Measurements from ENCODE around the gene PARD3B. TPM values are rescaled to one million over a fixed set of nuclear protein-coding genes. Genes with fewer than 3 reads are reported as not detected.

The PARD3B gene
- total and polyA plus RNA-seq, 2 of the 8 experiments (the other 6 are each of a cell fraction or from before 2014, with no cell fraction given): 1.2 to 5.7 TPM

- 93% methylated on average over 5 of the region's 5 CpGs; no CpG with 5 or more reads in 1 of the 2 experiments for WGBS, 2 experiments (ENCODE audit: extremely low coverage in 1 of 2, insufficient coverage in 1 of 2, insufficient read length in 1 of 2, insufficient replicate concordance in 2 of 2, low coverage in 1 of 2, low lambda C conversion rate in 2 of 2, missing lambda C conversion rate in 1 of 2)
- no peak overlapping the region for H3K14ac ChIP-seq (ENCODE audit: insufficient read length)
- no peak overlapping the region for H4K5ac ChIP-seq (ENCODE audit: insufficient read length, low read depth, low read length)
- no peaks in the 10 kb centered on the region for H3K27me3 ChIP-seq (replicated peaks in 1 of 4; ENCODE audit: control insufficient read depth in 3 of 4, extremely low read depth in 1 of 4, insufficient read depth in 3 of 4, low read length in 3 of 4)
- H2BK120ac ChIP-seq (replicated peaks; ENCODE audit: low read depth, low read length): no peak overlapping the region
- no peak overlapping the region for H3K4me3 ChIP-seq (ENCODE audit: extremely low read depth in 1 of 4, insufficient read depth in 2 of 4, low read depth in 3 of 4, low read length in 4 of 4)
- no peak overlapping the region for H4K91ac ChIP-seq (replicated peaks; ENCODE audit: insufficient read length, low read length)
- no peak for DNase-seq (ENCODE audit: low read depth in 1 of 2, low spot score in 2 of 2)
- no peak overlapping the region for H3K4me2 ChIP-seq (ENCODE audit: insufficient read depth in 1 of 2, low read depth in 2 of 2, low read length in 2 of 2)
- H3K79me2 ChIP-seq (ENCODE audit: control insufficient read depth in 1 of 2, insufficient read depth in 2 of 2, low read length in 2 of 2): no peaks in the 10 kb centered on the region
- H2BK15ac ChIP-seq (ENCODE audit: low read length): no peak overlapping the region
- no peak overlapping the region for H3K4ac ChIP-seq (replicated peaks; ENCODE audit: insufficient read length, low read depth, low read length)
- H2AK5ac ChIP-seq (ENCODE audit: low read depth, low read length): no peak overlapping the region
- no peaks in the 10 kb centered on the region for H4K20me1 ChIP-seq (replicated peaks in 1 of 2; ENCODE audit: control insufficient read depth in 1 of 2, insufficient read depth in 2 of 2, low read length in 2 of 2)
- no peaks in the 10 kb centered on the region for H3K79me1 ChIP-seq (ENCODE audit: low read depth, low read length)
- ChIA-PET CTCF (ENCODE audit: partially characterized antibody) (interaction anchor here (1.6 kb wide), 1 partner anchor 16 kb away, joined by 3 read pairs; no protein-coding TSS in a partner anchor), POLR2A (ENCODE audit: partially characterized antibody) (no interaction called here)
- no peak overlapping the region for H2AFZ ChIP-seq (ENCODE audit: low read length)
- H3K36me3 ChIP-seq (ENCODE audit: control insufficient read depth in 2 of 4, insufficient read depth in 4 of 4, low read length in 3 of 4): no peaks in the 10 kb centered on the region
- no peak overlapping the region for H2BK20ac ChIP-seq (ENCODE audit: low read length)
- H2BK5ac ChIP-seq (ENCODE audit: low read depth, low read length): no peak overlapping the region
- H3K18ac ChIP-seq (ENCODE audit: extremely low read depth, low read length): no peak overlapping the region
- H3K56ac ChIP-seq (replicated peaks; ENCODE audit: insufficient read length, low read depth, low read length): no peak overlapping the region
- H3K23ac ChIP-seq (ENCODE audit: insufficient read length): no peak overlapping the region
- FAIRE-seq: no peak
- H3K27ac ChIP-seq (ENCODE audit: low read depth, low read length): no peak overlapping the region
- H4K8ac ChIP-seq (ENCODE audit: extremely low read depth, insufficient read depth, low read length): no peak overlapping the region
- H2BK12ac ChIP-seq (ENCODE audit: low read depth, low read length): no peak overlapping the region
- H3K4me1 ChIP-seq (replicated peaks in 1 of 4; ENCODE audit: control insufficient read depth in 3 of 4, insufficient read depth in 4 of 4, low read length in 3 of 4): no peaks in the 10 kb centered on the region
- no peak overlapping the region for H3K9ac ChIP-seq (replicated peaks in 1 of 4; ENCODE audit: extremely low read depth in 1 of 4, low read depth in 3 of 4, low read length in 3 of 4)
- H3K9me3 ChIP-seq (ENCODE audit: insufficient read depth in 2 of 2, low read depth in 1 of 2, low read length in 1 of 2): no peaks in the 10 kb centered on the region
- no peaks in the 10 kb centered on the region for H3K23me2 ChIP-seq (ENCODE audit: low read depth, low read length)
- TF ChIP-seq SRF (IDR thresholded peaks at IDR 0.05; ENCODE audit: low read depth, low read length) (no peak), RXRA (IDR thresholded peaks at IDR 0.05; ENCODE audit: insufficient read depth, low read depth, low read length) (no peak), TAF1 (IDR thresholded peaks at IDR 0.05; ENCODE audit: low read depth, low read length) (no peak), HDAC6 (IDR thresholded peaks at IDR 0.05; ENCODE audit: low read depth, low read length) (no peak), ZNF274 (IDR thresholded peaks at IDR 0.05; ENCODE audit: borderline replicate concordance, extremely low read depth, low read length) (no peak), CBX5 (IDR thresholded peaks at IDR 0.05; ENCODE audit: low read depth, low read length) (no peak), RAD21 (IDR thresholded peaks at IDR 0.05 in 1 of 2, conservative IDR thresholded peaks at IDR 0.05 in 1 of 2; ENCODE audit: low read depth in 2 of 2, low read length in 2 of 2) (no peak), TBP (IDR thresholded peaks at IDR 0.05; ENCODE audit: low read depth, low read length) (no peak), RFX5 (IDR thresholded peaks at IDR 0.05; ENCODE audit: borderline replicate concordance, low read depth, low read length) (no peak), POLR2AphosphoS5 (IDR thresholded peaks at IDR 0.05; ENCODE audit: low read depth, low read length) (no peak), E2F6 (IDR thresholded peaks at IDR 0.05) (no peak), KDM1A (IDR thresholded peaks at IDR 0.05; ENCODE audit: borderline replicate concordance, low read length) (no peak), FOSL1 (IDR thresholded peaks at IDR 0.05; ENCODE audit: insufficient read depth, low read depth, low read length) (no peak), NRF1 (IDR thresholded peaks at IDR 0.05; ENCODE audit: low read depth, low read length) (no peak), BACH1 (IDR thresholded peaks at IDR 0.05; ENCODE audit: low read length) (no peak)
These were observed 1041.4 kb downstream of the PARD3B start for GRCh38 chr2:205586626-205587025.

Data from H1 (cell line).